ENCODE results near the gene ANLN. TPM values are rescaled to one million over a fixed set of nuclear protein-coding genes. Genes with fewer than 3 reads are reported as not detected.
"Not testable (repeated sequence)": the region's sequence is repeated elsewhere in the genome, so short reads cannot be mapped to it uniquely, and the experiment has no call there.

ANLN gene
- total and polyA plus RNA-seq, 3 donors from 2014 or later = 17.3 to 35.5 (median 17.6) TPM

- H3K36me3 ChIP-seq (ENCODE audit: low read depth, missing control alignments) = no peaks in the 10 kb centered on the region
- H3K27me3 ChIP-seq = no peaks in the 10 kb centered on the region
- no peaks in the 10 kb centered on the region for H3K4me1 ChIP-seq
- DNase-seq = no peak
- no peak overlapping the region for H3K4me3 ChIP-seq
- no peaks in the 10 kb centered on the region for H3K9me3 ChIP-seq
- intact Hi-C loops (cut with DNase I; ENCODE audit: low total_unique reads) = no loop called here
- 92 to 93% methylated on average over 8 of the region's 8 CpGs for WGBS, 2 donors
- TF ChIP-seq CTCF (IDR thresholded peaks at IDR 0.05) = no peak
- TF ChIP-seq POLR2A (IDR thresholded peaks at IDR 0.05) = no peak
- no peak overlapping the region for H3K27ac ChIP-seq
Measured at GRCh38 chr7:36460811-36461429, 71.3 kb downstream of the ANLN start.

- Histone ChIP-seq H3K27me3 (no peaks in the 10 kb centered on the region), H3K4me1 (no peaks in the 10 kb centered on the region), H3K4me3 (no peak overlapping the region), H3K36me3 (ENCODE audit: low read depth, missing control alignments) (no peaks in the 10 kb centered on the region), H3K9me3 (no peaks in the 10 kb centered on the region), H3K27ac (no peak overlapping the region)
- intact Hi-C loops (cut with DNase I; ENCODE audit: low total_unique reads) = no loop called here
- no peak for DNase-seq
- TF ChIP-seq POLR2A (IDR thresholded peaks at IDR 0.05) = no peak
- no peak for TF ChIP-seq CTCF (IDR thresholded peaks at IDR 0.05)
- 92 to 94% methylated on average over 6 of the region's 6 CpGs for WGBS, 2 donors
Measured at GRCh38 chr7:36462551-36463137, 73.0 kb downstream of the ANLN start.

- Histone ChIP-seq H3K36me3 (ENCODE audit: low read depth, missing control alignments) (no peaks in the 10 kb centered on the region), H3K27ac (no peak overlapping the region), H3K4me1 (no peaks in the 10 kb centered on the region), H3K27me3 (no peaks in the 10 kb centered on the region), H3K9me3 (no peaks in the 10 kb centered on the region), H3K4me3 (no peak overlapping the region)
- no peak for DNase-seq
- intact Hi-C loops (cut with DNase I; ENCODE audit: low total_unique reads) = no loop called here
- 87 to 93% methylated on average over 3 of the region's 3 CpGs for WGBS, 2 donors
- TF ChIP-seq CTCF (IDR thresholded peaks at IDR 0.05) (no peak), POLR2A (IDR thresholded peaks at IDR 0.05) (no peak)
Measured at GRCh38 chr7:36464271-36464670, 74.6 kb downstream of the ANLN start.

- intact Hi-C loops (cut with DNase I; ENCODE audit: low total_unique reads); H3K9me3 ChIP-seq; H3K27ac ChIP-seq; H3K4me1 ChIP-seq; H3K36me3 ChIP-seq (ENCODE audit: low read depth, missing control alignments); DNase-seq; H3K4me3 ChIP-seq; H3K27me3 ChIP-seq: not testable (repeated sequence)
- WGBS, 2 donors = 68 to 80% methylated on average over 5 of the region's 5 CpGs
Measured at GRCh38 chr7:36466001-36466400, 76.3 kb downstream of the ANLN start.

- Histone ChIP-seq H3K9me3 (no peaks in the 10 kb centered on the region), H3K4me3 (no peak overlapping the region), H3K27ac (no peak overlapping the region), H3K27me3 (no peaks in the 10 kb centered on the region), H3K4me1 (no peaks in the 10 kb centered on the region), H3K36me3 (ENCODE audit: low read depth, missing control alignments) (no peaks in the 10 kb centered on the region)
- intact Hi-C loops (cut with DNase I; ENCODE audit: low total_unique reads) = no loop called here
- WGBS, 2 donors = 49 to 55% methylated on average over 2 of the region's 2 CpGs
- no peak for TF ChIP-seq CTCF (IDR thresholded peaks at IDR 0.05)
- DNase-seq = no peak
Measured at GRCh38 chr7:36468370-36469101, 78.9 kb downstream of the ANLN start.
